Measurements from ENCODE around the gene MCM3.

The MCM3 gene

DNA sequence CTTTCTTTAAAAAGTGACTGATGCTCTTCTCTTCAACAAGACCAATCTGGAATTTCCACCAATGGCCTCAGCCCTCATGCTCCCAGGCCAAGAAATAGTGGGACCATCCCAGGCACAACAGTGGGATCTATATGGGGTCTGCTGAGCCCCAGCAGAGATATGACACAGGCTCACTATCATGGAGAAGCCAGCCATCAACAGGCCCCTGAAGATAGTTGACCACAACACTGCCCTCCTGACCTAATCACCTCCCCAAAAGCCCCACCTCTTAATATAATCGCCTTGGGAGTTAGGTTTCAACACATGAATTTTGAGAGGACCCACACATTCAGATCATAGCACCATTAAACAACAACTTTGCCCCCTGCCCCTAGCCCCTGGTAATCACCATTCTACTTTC, 16.8 kb upstream of the MCM3 start:
- no peak for DNase-seq (ENCODE audit: low read depth)

DNA sequence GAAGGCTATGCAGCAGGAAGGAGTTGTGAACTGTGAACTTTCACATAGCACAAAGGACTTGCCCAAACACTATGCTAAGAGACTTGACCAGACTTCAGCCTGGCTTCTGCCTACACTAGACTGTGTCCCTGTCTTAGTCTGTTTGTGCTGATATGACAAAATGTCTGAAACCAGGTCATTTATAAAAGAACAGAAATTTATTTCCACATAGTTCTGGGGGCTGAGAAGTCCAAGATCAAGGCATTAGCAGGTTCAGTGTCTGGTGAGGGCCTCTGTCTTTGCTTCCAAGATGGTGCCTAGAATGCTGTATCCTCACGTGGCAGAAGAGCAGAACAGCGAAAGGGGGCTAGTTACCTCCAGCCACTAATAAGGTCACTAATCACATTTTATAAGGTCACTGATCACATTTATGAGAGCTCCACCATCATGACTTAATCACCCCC, 16.0 kb upstream of the MCM3 start:
- no peak for DNase-seq (ENCODE audit: low read depth)

DNA sequence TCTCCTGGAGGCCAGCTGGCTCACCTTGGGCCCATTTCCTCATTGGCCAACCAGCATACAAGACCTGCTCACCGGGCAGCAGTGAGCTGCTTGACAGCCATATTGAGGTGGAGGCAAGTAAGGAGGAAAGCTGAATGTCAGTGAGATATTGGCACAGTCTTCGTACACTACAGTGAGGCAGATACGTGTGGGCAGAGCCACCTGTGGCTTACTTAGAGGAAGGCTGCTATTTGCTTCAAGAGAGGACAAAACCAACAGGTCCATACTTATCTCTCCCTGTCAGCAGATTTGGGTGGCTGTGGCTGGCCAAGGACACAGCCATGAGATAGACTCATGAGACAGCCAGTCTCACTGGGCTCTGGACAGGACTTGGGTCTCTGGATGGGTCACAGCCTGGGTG, 15.1 kb upstream of the MCM3 start:
- no peak for DNase-seq (ENCODE audit: low read depth)

DNA sequence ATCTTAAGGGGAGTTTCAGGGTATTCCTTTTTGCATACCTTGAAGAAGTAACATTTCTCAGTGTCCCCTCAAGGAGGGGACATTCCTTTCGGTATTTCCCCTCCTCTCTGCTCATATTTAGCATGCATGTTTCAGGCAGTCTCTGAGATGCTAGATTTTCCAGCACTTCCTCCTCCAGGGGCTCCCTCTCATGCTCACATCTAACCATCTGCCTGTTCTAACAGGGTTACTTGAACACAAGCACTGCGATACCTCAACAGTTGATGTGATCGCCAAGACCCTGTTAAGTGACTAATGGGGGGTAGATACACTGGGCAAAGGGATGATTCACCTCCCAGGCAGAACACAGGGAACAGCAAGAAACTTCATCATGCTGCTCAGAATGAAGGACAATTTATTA, 12.9 kb upstream of the MCM3 start:
- DNase-seq (ENCODE audit: low read depth): no peak

DNA sequence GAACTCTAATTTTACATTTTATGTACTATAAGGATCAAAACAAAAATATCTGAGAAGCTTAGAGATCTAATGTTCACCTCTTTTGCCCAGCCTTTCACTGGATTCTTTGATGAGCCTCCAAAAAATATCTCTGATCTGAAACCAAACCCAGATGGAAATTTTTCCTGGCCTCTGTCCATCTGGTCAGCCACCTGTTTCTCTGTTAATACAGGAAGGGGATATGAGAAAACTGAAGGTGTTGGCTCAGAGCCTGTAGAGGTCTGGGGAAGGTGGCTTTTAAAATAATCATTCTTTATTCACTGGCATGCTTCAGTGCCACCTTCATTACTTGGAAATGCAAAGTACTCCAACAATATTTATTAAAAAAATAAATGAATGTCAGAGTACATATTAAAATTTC, 8.5 kb upstream of the MCM3 start:
- DNase-seq (ENCODE audit: low read depth): no peak

DNA sequence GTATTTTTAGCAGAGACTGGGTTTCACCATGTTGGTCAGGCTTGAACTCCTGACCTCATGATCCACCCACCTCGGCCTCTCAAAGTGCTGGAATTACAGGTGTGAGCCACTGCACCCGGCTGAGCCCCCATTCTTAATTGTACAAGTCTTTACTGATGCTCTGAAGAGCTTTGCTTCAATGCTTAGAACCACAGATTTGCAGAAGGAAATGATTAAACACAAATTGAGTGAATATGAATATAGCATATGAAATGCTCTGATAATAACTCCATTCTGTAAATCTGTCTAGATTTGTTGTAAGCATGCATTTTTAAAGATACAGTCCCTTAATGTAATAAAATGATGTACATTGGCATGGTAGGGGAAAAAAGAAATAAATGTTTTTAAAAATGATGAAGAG, 4.3 kb upstream of the MCM3 start:
- DNase-seq (ENCODE audit: low read depth): no peak

DNA sequence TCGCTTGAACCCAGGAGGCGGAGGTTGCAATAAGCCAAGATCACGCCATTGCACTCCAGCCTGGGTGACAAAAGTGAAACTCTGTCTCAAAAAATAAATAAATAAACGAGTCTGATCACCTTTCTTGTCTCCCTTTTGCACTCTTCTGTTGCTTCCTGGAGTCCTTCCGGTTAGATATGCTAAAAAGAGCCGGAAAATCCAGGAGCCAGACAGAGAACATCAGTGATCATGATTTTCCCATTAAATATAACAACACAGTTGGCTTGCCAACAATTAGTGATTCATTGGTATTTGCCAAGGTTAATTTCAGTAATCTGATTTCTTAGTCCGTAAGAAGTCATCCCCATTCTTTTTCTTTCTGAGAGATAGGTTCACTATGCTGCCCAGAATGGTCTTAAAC, 3.7 kb upstream of the MCM3 start:
- DNase-seq (ENCODE audit: low read depth): no peak

DNA sequence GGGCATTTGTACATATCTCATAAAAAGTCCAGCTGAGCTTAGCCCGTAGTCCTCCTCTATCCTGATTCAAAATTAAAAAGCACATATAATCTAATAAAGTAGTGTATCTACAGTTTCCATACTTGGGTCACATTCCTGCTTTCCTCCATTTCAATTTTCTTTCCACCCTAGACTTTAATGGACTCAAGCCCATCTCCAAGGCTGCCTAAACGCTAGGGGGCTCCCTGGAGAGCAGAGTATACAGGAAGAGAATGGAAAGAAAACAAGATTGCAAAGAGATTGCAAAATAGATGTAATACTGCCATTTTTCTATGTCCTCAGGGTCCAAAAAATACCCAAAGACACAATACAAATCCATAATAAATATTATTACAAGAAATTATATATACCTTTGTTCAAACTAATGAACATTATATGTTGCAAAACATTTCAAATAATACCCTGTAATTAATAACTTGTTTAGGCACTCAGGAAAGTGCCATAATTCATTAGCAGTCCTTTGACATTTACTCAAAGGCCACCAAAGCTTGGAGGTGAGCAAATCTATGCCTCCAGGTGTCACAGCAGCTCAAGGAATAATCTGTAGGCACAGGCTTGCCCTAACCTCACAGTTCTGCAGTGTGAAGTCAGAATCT, 2.4 kb upstream of the MCM3 start:
- DNase-seq (ENCODE audit: low read depth): peak; percentile 46

DNA sequence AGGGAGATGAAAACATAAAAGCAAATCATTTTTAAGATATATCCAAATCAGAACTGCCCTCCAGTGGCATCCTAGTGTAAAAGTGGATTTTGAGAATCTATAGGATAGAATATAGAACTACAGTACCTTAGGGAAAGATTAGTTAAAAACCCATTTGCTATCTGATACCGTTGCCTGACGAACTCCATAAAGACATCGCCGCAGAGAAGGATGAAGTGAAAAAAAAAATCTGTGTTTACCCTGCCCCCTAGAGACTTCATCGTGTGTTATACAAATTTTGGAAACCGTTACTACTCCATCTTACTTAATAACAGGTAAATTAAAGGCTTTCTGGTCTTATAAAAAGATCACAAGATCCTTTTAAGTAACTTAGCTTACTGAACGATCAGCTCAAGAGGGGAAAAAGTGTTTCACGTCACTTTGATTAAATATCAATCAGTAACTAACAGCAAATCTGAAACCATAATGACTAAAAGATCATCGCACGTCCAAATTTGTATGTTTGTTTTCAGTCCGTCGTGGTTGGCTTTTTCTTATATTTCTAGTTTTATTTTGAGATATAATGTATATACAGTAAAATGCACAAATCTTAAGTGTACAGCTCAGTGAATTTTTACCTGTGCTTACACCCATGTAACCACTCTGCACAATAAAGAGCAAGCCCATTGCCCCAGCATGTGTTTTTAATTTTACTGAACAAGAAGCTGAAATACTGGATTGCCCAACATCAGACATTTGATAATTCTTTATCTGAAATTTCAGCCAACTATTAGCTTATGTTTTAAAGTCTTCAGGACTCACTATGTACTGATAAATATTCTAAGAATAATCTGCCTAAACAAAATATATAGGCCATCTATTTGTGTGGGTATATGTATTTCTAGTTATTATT, 881 bp upstream of the MCM3 start:
- DNase-seq (ENCODE audit: low read depth): no peak

DNA sequence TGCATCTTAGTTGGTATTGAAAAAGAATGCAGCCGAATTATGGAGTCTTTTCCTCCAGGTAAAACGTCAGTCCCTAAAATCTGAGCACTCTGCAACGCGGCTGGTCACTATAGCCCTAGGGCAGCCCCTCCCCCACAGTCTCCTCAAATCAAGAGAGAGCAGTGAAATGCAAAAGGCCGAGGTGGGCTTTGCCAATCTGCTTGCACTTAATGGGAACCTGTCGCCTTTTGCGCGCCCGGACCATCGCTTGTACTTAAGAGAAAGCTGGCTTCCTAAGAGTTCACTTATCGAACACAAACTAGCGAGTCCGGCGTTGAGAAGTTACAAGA, 447 bp downstream of the MCM3 start:
- peak; percentile 37 for DNase-seq (ENCODE audit: low read depth)

DNA sequence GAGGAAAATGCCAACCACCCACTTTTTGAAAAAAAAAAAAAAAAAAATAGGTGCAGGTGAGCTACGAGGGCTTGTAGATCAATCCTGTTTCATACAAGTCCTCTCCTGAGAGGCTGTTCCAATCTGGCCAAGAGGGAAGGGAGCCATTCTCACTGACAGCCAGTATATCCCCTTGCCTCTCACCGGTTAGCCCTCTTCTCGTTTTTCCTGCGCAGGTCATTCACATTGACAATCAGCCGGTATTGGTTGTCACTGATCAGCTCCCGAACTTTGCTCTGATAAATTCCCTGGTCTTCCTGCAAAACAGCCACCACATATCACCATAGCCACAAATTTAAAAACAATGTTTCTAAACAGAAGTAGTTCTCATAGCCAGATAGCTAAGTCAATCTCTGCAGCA, 1.4 kb downstream of the MCM3 start:
- DNase-seq (ENCODE audit: low read depth): no peak

DNA sequence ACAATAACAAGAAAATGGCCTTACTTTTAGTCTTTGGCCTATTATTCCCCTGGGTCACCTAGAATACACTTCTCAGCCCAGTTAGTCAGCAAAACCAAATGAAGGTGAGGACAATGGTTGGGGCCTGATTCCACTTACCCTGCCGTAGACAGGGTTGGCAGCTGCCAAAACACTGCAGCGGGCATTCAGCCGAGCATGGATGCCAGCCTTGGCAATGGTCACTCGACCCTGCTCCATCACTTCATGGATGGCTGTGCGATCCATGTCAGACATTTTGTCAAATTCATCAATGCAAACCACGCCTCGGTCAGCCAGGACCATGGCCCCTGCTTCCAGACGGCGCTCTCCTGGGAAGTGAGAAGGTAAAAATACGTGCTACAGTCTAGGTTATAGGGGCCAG, 8.4 kb downstream of the MCM3 start:
- no peak for DNase-seq (ENCODE audit: low read depth)

DNA sequence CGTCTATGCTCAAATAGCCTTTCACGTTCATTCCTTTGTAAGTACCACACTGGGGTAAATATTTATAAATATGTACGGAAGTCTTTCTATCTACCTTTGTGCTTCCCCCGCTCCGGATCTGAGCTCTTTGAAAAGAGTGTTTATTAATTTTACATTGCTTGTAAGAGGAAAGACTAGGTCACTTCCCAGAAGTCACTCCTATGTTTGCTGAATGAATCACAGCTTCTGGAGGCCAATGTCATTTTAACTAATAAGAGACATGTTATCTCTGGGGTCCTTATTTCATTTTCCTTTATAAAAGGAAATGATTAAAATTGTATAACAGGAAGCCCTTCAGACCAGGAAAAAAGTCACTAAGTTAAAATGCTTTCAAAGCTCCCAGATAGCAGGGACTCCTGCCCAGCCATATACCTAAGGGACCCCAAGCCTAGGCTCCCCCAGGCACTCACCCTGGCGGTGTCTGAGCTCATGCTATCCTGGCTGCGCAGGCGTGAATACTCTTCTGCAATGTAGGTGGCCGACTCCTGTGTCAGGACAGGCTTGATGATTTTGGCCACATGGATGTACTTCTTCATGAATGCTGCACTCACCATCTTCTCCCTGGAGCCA, 12.6 kb downstream of the MCM3 start:
- DNase-seq (ENCODE audit: low read depth): no peak

DNA sequence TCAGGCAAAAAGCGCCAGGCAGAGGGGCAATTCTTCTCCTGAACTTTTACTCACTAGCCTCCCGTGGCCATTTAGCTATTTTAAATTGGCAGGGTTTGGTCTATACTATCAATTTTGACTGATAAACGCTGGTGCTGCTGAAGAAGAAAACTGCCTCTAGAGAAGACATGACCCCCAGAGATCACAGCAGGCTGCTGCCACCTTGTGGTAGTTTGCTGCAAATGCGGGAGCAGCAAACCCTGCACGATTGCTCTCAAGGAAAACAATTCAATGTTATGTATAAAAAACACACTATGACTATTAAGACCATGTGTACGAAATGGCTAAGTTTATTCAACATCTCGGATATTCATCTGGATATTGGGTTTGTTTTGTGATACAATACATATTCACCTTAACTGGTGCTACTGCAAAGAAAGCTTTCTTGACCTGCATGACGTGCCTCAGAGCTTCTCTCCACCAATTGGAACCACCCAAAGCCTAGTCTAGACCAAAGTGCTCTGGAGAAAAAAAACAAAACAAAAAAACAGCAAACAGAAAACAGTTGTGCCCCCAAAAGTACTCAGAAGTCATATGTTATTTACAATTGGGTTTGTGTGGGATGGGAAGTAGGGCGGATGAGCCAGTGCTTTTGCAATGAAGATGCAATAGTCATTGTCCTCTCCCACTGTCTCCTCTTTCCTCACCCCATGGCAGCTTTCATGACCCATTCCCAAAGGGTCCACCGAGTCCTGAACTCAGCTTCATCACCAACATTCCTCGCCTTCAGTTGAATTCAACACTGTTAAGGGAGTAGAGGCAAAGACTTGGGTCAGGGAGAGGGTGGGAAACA, 20.6 kb downstream of the MCM3 start:
- peak; percentile 33 for DNase-seq (ENCODE audit: low read depth)

DNA sequence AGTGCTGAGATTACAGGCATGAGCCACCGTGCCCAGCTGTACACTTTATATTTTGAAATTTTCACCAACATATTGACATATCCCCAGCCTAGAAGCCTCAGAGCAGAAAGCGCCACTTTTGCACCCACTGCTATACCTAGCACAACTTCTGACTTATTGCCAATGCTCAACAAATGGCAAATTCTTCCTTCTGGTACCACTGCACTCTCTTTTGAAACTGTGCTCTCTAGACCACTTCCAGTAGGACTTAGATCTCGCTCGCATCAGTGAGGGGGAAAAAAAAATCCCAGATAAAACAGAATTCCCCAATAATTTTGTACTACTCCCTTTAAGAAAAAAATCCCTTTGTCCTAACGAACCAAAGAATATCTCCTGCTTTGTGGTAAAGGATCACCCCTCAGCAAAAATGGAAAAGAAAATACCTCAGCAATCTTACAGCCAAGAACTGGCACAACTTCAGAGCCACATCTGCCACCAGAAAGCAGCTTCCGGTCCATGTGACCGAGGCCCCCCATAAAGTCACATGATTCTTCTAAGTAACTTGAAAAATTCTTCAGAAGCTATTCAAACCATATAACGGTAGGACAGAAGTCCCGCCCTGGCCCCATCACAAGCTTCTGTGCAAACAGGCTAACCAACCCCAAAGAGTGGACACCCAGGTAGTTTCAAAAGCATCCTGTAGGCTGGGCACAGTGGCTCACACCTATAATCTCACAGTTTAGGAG, 21.8 kb downstream of the MCM3 start:
- DNase-seq (ENCODE audit: low read depth): no peak

DNA sequence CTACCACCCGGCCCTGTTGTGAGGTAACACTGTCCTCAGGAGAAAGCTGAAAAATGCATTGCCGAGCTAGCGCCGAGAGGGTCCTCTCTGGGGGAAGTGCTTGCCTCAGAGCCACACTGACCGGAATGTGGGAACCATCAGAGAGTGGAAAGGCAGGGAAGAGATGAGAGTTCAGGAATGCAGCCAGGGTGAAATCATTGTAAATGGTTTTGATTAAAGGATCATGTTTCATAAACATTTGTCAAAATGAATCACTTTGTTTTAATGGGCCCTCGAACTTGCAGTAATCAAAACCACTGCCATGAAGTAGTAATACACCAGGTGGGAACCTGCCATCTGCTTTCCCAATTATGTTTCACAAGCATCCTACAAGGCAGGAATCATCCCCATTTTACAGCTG, 23.3 kb downstream of the MCM3 start:
- no peak for DNase-seq (ENCODE audit: low read depth)

DNA sequence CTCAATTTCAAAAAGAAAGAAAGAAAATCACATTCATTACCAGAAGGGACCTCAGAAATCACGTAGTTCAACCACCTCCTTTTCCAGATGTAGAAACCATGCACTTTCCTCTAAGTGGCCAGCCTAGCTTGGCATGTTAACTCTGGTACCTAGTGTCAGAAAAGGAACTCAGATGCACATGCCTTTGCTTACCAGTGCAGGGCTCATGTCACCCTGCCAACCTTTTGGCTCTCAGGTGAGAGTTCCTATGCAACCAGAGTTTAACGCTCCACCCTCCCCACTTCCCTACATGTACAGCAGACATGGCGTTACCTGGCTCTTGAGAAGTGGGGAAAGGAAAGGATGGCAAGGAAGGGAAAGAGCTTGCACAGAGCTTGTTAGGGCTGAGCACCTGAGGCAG, 23.9 kb downstream of the MCM3 start:
- no peak for DNase-seq (ENCODE audit: low read depth)

DNA sequence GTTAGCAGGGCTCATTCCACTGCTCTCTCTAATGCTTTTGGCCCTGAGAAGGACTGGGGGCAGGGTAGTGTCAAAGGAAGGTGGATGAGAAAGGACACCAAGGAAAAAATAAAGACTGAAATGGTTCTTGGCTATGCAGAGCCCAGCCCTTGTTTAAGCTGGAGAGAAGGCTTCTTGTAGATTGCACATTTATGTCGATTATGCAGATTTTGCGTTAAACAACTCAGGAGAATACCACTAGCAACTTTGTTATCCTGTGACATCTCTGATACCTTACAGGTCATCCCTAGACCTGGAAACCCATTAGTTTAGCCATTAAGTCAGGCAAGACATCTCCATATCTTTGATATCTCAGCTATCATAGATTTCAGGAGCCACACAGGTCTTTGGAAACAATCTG, 29.1 kb downstream of the MCM3 start:
- no peak for DNase-seq (ENCODE audit: low read depth)

DNA sequence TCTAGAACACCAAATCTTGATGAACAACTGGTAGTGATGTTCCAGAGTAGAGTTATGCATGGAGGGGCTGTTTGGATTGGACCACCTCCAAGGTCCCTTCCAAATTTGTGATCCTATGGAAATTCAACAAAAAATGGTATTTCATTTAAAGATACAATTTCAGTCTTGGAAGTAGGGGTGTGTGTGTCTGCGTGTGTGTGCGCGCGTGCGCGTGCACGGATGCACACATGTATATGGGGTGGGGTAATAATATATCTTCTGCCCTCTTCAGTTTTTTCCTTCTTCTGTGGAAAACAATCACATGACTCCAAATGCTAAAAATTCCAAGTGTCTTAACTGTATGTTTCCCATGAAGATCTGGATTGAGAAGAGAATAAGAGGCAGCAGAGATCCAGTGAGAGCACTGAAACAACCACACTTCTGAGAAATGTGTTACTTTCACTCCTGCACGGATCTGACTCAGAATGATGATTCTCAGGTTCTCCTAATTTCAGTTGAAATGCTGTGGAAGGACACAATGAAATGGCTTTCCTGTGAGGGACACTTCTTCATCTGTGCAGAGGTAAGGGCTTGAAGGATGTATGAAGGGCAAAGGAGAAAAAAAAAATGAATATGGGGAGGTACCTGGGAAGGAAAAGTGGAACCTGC, 29.7 kb downstream of the MCM3 start:
- DNase-seq (ENCODE audit: low read depth): no peak

DNA sequence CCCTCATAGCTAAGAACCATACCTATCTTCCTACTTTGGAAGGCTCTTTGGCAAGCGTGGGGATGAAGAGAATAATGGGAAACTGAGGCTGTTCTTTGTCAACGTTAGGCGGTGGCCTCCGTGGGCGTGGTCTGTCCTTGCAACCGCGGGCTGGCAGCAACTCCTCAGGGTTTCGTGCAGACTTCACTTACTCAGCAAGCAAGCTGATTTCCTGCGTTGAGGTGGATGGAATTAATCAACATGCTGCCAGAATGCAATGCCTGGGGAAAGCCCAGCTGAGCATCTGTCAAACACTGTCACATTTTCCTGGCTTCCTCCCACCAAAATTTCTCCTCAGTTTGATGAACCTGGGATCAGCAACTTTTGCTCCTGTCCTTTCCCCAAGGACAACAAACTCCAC, 31.0 kb downstream of the MCM3 start:
- no peak for DNase-seq (ENCODE audit: low read depth)

DNA sequence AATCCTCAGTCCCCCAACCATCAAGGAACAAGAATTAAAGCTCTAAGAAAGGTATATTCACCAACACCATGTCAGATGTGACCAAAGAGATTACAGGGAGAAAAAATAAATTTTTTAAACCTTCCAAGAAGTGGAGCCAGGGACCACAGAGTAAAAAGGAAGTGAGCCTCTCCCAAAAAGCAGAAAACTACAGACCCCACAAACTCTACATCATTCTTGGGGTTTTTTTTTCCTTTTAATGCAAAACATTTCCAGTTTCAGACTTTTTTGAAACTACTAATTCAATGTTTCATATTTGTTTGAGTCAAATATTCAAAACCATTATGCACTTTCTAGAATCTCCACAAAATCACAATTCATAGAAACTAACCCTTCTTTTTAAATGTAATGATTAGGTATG, 33.4 kb downstream of the MCM3 start:
- no peak for DNase-seq (ENCODE audit: low read depth)
